ENCODE results near the gene PLA2G15.

Gene PLA2G15

GRCh38 chr16:68255712-68256111 lies 10.5 kb downstream of the PLA2G15 start:
- DNase-seq (ENCODE audit: low read depth) = no peak

GRCh38 chr16:68257251-68257905 lies 12.2 kb downstream of the PLA2G15 start:
- DNase-seq (ENCODE audit: low read depth) = no peak

GRCh38 chr16:68257906-68258800 lies 13.0 kb downstream of the PLA2G15 start:
- no peak for DNase-seq (ENCODE audit: low read depth)

- DNase-seq (ENCODE audit: low read depth) = no peak
Observed at GRCh38 chr16:68259007-68259825, 14.0 kb downstream of the PLA2G15 start.

- DNase-seq (ENCODE audit: low read depth) = no peak
Observed at GRCh38 chr16:68263559-68264127, 18.5 kb downstream of the PLA2G15 start.

- DNase-seq (ENCODE audit: low read depth) = peak; percentile 74
Observed at GRCh38 chr16:68264128-68265077, 19.2 kb downstream of the PLA2G15 start, which contains the start of gene SLC7A6. SLC7A6 (plus strand) TSS chr16:68264526; CDS start chr16:68274727, 10,201 bp downstream.

GRCh38 chr16:68265078-68265920 lies 20.1 kb downstream of the PLA2G15 start:
- no peak for DNase-seq (ENCODE audit: low read depth)

- DNase-seq (ENCODE audit: low read depth) = no peak
Observed at GRCh38 chr16:68267612-68268405, 22.6 kb downstream of the PLA2G15 start.

- DNase-seq (ENCODE audit: low read depth) = no peak
Observed at GRCh38 chr16:68269793-68270192, 24.6 kb downstream of the PLA2G15 start.

- DNase-seq (ENCODE audit: low read depth) = no peak
Observed at GRCh38 chr16:68270353-68270752, 25.2 kb downstream of the PLA2G15 start.

- peak; percentile 52 for DNase-seq (ENCODE audit: low read depth)
Observed at GRCh38 chr16:68272507-68273209, 27.5 kb downstream of the PLA2G15 start.

- DNase-seq (ENCODE audit: low read depth) = no peak
Observed at GRCh38 chr16:68273459-68273858, 28.3 kb downstream of the PLA2G15 start.

GRCh38 chr16:68273896-68274295 lies 28.7 kb downstream of the PLA2G15 start:
- DNase-seq (ENCODE audit: low read depth) = no peak

- no peak for DNase-seq (ENCODE audit: low read depth)
Observed at GRCh38 chr16:68274441-68274840, 29.3 kb downstream of the PLA2G15 start.

- no peak for DNase-seq (ENCODE audit: low read depth)
Observed at GRCh38 chr16:68275611-68276191, 30.5 kb downstream of the PLA2G15 start.

GRCh38 chr16:68276223-68276622 lies 31.1 kb downstream of the PLA2G15 start:
- no peak for DNase-seq (ENCODE audit: low read depth)

- DNase-seq (ENCODE audit: low read depth) = no peak
Observed at GRCh38 chr16:68279726-68280558, 34.8 kb downstream of the PLA2G15 start.
